RPMI7951 (cell line): ENCODE data around the gene MRPL55. TPM values are rescaled to one million over a fixed set of nuclear protein-coding genes. Genes with fewer than 3 reads are reported as not detected.

ENCODE experiments used
- DNase-seq: peaks from one replicate; pipeline ENCODE4 v3.0.0-alpha.2; 2012; ENCODE audit warnings: low read depth
- total RNA-seq: library from RNA; depleted of rRNA; stranded (reverse); fragments of >200 nt; shearing (Covaris generic); gene quantifications from 2 replicates; pipeline ENCODE4 v1.2.3, GENCODE V29; 2014

Gene MRPL55
- total RNA-seq, 1 experiment from 2014 or later = 63.2 TPM

DNA sequence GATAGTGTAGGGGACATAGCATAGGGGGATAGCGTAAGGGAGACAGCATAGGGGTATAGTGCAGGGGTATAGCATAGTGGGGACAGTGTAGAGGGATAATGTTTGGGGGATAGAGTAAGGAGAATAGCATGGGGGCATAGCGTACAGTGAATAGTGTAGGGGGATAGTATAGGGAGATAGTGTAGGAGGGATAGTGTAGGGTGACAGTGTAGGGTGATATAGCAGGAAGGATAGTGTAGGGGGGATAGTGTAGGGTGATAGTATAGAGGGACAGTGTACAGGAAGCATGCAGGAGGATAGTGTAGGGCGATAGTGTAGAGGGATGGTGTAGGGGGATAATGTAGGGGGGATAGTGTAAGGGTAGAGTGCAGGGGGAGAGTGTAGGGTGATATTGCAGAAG lies 38.2 kb downstream of the MRPL55 start:
- DNase-seq = no peak

DNA sequence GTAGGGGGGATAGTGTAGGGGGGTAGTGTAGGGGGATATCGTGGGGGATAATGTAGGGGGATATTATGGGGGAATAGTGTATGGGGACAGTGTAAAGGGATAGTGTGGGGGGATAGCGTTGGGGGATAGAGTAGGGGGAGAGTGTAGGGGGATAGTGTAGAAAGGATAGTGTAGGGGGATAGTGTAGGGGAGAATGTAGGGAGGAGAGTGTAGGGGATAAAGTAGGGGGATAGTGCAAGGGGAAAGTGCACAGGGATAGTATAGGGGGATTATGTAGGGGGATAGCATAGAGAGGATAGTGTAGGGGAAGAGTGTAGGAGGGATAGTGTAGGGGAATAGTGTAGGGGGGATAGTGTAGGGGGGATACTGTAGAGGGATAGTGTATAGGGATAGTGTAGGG lies 38.9 kb downstream of the MRPL55 start:
- DNase-seq = no peak

DNA sequence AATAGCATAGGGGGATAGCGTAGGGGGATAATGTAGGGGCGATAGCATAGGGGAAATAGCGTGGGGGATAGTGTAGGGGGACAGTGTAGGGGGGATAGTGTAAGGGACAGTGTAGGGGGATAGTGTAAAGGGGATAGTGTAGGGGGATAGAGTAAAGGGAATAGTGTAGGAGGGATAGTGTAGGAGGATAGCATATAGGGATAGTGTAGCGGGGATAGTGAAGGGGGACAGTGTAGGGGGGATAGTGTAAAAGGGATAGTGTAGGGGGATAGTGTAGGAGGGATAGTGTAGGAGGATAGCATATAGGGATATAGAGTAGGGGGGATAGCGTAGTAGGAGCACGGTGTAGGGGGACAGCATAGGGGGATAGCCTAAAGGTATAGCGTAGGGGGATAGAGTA lies 40.7 kb downstream of the MRPL55 start:
- no peak for DNase-seq

DNA sequence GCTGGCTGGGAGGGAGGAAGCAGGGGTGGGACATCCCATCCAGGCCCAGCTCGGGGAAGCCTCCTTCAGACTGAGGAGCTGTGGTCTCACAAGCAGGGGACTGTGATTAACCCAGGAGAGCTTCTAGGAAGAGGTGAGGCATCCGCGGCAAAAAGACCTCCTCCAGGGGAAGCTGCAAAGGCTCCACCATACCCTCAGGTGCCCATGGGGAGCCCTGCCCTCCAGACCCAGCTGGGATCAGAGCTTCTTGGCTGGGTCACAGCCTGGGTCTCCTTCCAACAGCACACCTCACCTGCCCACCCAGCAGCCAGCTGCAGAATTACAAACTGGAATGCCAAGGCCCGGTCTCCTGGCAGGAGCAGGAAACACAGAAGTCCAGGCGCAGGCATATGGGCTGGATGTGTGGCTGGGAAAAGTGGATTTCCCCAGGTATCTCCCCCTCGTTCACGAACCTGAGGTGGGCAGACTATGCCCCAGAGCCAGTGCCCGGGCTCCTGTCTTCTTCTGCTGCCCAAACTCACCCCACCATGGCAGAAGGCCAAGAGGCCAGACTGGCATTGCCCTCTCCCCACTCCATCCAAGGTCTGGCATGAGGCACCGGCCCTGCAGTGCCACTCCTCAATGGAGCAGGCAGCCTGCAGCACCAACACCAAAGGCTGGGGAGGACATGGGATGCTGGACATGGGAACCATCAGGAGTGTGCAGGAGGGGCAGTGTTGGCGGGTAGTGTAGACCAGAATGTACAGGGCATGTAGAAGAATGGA lies 42.0 kb downstream of the MRPL55 start:
- DNase-seq = no peak

DNA sequence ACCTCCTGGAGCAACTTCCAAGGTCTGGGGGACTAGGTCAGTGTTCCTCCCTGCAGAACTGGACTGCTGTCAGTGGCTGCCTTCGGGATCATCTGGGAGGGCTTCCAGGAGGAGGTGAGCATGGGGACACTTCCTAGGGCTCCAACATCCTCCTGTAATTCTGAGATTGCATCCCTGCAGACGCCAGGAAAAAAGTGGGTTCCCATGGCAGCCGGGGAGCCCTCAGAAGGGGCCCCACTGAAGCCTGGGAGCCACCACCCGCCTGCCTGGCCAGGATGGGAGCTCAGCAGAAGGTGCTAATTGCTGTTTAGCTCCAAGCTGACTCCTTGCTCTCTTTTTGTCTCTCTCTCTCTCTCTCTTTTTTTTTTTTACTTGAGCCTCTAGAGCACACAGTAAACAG lies 42.7 kb downstream of the MRPL55 start:
- DNase-seq = no peak

DNA sequence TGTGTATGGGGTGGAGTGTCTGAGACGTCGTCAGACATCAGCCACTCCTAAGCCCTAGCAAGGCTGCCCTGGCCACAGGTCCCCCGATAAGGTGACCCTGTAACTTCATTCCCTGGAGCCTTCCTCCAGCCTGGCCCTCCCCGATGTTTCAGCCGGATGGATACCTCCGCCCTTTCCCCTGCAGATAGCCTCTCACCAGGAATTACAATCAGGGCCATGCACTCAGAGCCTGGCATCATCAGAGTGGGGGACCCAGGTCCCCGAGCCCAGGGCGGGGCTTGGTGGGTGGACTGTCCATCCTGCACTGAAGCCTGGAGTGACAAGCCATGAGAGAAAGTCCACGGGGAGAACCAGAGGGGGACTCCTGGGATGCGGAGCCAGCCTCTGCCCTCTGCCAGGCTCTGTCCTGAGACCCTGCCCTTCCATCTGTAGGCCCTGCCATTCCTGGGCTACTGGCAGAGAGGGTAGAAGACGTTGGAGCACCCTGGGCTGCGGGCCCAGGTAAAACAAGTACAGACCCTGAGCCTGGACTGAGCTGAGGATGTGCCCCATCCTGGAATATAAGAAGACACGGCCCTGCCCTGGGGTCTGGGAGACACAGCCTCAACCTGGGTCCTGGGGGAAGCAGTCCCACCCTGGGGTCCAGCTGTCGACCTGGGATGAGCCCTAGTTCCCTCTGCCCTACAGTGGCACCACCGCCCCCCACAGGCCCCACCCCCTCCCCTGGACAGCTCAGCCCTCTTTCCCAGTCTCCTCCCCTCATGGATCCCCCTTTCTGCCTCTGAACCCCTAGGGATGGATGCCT lies 43.4 kb downstream of the MRPL55 start:
- DNase-seq = no peak

DNA sequence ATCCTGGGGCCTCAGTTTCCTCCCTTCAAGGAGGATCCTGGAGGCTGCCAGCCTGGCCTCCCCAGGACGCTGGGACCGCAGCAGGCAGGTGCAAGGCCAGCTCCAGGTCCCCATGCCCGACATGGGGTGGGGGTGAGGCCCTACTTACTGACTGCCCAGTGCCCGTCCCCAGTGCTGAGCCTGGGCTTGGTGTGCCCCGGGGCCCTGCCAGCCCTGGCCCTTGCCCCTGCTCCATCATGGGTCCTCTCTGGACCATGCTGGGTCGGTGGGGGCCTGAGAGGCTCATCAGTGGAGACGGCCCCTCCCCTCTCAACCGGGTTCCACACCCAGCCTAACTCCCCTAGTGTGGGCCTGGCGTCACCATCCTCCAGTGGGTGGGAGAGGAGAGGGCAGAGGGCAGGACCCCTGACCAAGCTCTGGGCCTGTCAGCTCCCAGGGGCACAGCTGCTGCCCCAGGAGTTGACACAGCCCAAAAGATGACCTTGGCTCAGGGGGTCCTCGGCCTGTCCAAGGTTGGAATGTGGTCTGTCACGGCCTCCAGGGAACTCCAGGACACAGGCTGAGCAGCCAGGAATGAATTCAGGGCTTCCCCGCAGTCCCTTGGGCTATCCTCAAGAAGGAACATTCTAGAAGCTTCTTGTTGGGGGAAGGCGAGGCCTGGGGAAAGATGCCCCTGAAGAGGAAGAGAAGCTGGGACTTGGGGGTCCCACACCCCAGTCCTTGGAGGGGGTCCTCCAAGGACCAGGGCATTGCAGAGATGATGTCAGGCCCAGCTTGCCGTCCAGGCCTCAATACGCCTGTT lies 44.2 kb downstream of the MRPL55 start:
- no peak for DNase-seq

DNA sequence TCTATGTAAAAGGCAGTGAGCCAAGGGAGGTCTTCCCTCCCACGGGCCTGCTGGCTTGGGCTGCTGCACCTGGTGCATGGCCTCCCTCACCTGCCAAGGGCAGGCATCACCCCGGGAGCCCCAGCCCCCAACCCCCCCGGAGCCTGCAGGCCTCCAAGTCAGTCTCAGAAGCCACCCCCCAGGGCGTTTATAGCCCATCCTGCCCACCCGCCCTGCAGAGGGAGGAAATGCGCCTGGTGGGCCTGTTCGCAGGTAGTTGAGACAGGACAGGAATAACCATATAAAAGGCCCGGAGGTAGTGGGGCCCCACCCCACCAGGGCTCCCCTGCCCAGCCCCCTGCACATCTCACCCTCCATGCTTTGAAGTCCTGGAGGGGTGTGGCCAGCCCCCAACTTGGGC lies 44.8 kb downstream of the MRPL55 start:
- no peak for DNase-seq

DNA sequence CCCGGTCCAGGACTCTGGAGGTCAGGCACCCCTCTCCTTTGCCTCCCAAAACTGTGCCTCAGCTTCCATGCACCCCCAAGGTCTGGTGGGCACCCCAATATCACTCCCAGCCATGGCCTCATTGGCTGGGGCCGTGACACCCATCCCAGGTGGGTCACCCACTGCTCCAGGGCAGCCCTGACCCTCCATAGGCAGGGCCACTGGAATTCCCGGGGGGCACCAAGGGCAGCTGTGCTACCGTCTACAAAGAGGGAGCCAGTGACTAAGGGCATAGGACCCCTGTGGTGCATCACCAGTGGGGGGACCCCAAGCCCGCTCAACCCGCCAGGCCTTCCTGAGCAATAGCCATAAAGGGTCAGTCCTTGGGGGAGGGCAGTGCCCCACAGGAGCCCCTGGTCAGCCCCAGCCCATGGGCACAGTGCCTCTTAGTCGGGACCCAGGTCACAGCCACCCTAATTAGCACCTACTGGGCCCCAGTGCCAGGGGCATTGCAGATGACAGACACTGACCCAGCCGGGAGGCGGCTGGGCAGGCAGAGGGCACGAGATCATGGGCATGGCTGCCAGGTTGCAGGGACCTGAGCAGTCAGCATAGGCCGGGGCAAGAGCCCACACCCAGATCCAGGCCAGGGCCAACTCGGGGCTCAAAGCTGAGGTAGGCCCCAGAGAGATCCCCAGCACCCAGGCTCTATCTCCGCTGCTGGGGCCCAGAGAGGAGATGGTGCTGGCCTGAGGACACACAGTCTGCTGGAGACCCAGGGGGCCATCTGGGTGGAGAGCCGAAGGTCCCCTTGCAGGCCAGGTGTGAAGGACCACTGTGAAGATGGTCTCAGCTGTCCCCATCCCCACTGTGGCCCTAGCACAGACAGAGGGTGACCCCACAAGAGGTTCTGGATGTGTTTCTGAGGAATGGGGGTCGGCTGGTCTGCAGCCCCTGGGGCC lies 45.6 kb downstream of the MRPL55 start:
- DNase-seq = no peak

DNA sequence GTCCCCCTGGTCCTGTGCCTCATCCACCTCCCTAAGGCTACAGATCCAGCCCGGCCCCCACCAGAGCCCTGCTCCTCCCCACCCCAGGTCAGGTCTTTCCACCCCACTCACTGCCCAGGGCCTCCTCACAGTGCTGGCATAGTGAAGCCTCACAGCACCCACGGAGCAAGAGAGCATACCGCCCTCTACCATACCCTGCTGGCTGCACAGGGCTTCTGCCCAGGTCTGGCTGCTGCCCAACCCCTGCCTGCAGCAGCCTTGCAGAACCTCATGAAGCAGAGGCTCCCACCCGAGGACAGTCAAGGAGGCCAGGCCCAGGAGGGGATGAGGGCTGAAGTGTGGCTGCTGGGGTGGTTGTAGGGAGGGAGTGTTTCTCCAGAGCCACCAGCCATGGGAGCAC lies 46.3 kb downstream of the MRPL55 start:
- DNase-seq = no peak

DNA sequence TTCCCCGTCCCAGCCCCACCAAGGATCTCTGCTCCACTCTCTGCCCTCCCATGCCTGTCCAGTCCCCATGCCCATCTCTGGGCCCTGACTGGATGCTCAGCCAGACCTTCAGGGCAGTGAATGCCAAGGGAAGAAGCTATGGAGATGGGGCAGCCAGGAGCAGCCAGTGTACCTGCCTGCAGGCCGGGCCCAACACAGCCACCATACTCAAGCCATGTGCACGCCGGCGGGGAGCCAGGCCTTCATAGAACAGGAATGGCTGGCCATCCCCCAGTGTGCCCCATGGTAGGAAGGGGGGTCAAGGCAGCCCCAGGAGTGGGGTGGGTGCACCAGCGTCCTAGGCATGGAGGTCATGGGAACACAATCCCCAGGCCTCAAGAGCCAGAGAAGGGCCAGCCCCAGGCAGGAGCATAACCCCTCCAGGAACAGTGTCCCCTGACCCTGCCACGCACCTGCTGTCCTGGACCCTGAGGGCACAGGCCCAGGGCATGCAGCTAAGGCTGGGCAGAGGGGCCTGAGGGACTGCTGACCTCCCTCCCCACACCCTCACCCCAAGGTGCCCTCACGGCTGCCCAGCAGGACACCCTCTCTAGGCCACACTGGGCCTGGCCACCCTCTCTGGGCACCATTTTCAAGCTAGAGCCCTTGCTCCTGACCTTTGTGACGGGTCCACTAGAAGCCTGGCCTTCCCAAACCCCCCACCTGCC lies 46.9 kb downstream of the MRPL55 start:
- DNase-seq = no peak

DNA sequence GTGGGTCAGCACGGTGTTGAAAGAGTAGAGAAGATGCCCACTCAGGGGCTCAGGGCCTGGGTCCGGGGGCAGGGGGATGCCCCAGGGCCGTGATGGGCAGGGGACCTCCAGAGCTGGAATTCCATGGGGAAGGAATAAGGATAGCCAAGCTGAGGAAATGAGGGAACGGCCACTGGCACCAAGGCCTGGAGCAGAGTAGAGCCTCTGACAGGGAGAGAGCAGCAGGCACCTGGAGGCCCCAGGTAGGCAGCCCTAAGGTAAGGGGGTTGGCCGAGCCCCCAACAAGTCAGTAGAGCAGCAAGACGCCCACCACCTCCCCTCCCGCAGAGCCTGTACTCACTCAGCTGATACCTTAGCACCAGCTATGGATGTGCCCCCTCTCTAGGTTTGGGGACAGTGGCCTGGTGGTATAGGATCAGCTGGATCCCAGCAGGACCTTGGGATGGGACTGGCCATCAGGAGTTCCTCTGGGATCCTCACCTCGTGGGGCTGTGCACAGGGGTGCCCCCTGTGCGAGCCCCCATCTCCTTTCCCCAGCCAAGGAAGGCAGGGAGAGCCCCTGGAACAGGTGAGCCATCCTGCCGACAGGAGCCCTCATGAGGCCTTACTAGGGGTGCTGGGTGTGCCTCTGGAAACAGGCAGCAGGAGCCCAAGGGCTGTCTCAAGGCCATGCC lies 47.6 kb downstream of the MRPL55 start:
- no peak for DNase-seq

DNA sequence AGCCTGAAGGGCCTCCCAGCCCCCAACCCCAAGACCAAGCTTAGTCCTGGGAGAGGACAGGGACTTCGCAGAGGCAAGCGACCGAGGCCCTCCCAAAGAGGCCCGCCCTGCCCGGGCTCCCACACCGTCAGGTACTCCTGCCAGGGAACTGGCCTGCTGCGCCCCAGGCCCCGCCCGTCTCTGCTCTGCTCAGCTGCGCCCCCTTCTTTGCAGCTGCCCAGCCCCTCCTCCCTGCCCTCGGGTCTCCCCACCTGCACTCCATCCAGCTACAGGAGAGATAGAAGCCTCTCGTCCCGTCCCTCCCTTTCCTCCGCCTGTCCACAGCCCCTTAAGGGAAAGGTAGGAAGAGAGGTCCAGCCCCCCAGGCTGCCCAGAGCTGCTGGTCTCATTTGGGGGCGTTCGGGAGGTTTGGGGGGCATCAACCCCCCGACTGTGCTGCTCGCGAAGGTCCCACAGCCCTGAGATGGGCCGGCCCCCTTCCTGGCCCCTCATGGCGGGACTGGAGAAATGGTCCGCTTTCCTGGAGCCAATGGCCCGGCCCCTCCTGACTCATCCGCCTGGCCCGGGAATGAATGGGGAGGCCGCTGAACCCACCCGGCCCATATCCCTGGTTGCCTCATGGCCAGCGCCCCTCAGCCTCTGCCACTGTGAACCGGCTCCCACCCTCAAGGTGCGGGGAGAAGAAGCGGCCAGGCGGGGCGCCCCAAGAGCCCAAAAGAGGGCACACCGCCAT lies 48.5 kb downstream of the MRPL55 start:
- DNase-seq = no peak

DNA sequence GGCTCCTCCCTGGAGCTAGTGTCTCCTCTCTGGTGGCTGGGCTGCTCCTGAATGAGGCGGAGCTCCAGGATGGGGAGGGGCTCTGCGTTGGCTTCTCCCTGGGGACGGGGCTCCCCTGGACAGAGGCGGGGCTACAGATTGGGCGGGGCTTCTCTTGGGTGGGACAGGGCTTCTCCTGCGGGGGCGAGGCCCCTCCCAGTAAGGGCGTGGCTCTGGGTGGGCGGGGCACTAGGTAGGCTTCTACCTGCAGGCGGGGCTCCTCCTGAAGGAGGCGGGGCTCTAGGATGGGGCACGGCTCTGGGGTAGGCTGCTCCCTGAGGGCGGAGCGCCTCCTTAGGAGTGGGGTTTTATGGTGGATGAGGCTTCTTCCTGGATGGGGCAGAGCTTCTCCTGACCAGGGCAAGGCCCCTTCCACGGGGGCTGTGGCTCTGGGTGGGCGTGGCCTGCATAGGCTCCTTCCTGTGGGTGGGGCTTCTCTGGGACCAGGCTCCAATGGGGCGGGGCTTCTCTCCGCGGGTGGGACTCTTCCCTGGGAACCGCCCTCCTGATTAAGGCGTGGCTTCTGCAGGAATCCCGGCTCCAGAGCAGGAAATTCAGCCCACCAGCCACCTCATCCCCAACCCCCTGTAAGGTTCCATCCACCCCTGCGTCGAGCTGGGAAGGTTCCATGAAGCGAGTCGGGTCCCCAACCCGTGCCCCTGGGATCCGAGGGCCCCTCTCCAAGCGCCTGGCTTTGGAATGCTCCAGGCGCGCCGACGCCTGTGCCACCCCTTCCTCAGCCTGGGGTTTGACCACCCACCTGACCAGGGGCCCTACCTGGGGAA lies 49.3 kb downstream of the MRPL55 start:
- peak; percentile 46 for DNase-seq

DNA sequence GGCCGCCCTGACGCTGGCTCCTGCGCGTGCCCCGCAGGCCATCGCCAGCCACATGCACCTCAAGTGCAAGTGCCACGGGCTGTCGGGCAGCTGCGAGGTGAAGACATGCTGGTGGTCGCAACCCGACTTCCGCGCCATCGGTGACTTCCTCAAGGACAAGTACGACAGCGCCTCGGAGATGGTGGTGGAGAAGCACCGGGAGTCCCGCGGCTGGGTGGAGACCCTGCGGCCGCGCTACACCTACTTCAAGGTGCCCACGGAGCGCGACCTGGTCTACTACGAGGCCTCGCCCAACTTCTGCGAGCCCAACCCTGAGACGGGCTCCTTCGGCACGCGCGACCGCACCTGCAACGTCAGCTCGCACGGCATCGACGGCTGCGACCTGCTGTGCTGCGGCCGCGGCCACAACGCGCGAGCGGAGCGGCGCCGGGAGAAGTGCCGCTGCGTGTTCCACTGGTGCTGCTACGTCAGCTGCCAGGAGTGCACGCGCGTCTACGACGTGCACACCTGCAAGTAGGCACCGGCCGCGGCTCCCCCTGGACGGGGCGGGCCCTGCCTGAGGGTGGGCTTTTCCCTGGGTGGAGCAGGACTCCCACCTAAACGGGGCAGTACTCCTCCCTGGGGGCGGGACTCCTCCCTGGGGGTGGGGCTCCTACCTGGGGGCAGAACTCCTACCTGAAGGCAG lies 50.0 kb downstream of the MRPL55 start:
- DNase-seq = no peak

DNA sequence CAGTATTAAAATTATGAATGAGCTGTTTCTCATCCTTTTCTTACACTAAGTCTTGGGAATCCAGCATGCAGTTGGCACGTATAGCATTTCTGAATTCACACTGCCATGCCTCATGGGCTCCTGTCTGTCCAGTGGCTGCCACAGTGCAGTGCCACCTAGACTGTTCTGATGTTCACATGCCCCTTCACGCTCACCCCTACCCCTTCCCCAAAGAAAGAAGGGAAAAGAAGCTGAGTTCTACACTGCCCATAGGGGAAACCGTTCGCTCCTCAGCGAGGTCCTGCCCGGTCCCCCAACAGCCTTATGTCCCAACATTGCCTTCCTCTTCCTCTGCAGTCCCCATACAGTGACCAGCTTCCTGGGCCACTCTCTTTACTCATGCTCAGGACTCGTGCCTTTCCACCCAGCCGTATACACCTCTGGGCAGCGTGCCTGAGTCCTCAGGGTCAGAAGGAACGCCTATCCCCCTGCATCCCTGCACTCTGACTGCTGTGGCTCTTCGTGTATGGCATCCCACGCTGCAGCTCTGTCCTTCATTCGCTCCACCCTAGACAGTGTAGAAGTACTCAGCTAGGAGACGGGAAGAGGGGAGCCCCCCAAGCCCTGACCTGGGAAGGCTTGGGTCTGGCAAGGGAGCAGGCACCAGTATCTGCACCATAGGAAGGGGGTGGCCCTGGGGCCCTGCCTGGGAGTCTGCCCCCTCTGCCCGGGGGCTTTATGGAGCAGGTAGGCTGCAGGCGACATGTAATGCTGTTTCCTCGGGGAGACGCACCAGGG lies 50.7 kb downstream of the MRPL55 start:
- no peak for DNase-seq
